H1 (cell line): Measurements from ENCODE around the gene TPD52L2. TPM values are rescaled to one million over a fixed set of nuclear protein-coding genes. Genes with fewer than 3 reads are reported as not detected.
A peak's percentile ranks its signal among the peaks of the same experiment; 100 is the strongest.

ENCODE experiments used
- CTCF ChIA-PET: fragments of 300-600 bp; sonication (Branson Sonifier 250); formaldehyde crosslinking; loops from one replicate; lab custom pipeline; 2021; ENCODE audit not compliant: partially characterized antibody; lab: Charles Lee
- POLR2A ChIA-PET: fragments of 300-600 bp; sonication (Branson Sonifier 250); formaldehyde crosslinking; loops from one replicate; lab custom pipeline; 2021; ENCODE audit warnings: inconsistent platforms; ENCODE audit not compliant: partially characterized antibody; lab: Charles Lee
- DNase-seq, 2 experiments: peaks; one replicate each; pipeline versions ENCODE4 v3.0.0 to v3.0.0-alpha.2; 2010 to 2022; ENCODE audit warnings: low spot score in 2 of 2, low read depth in 1 of 2, mixed read lengths in 1 of 2
- FAIRE-seq: peaks from 2 replicates; lab custom pipeline; 2011; peaks lifted over from hg19 to GRCh38; lab: Jason Lieb, UNC
- H2AFZ ChIP-seq: 2 replicates; pipeline ENCODE4 v1.8.1; 2012; ENCODE audit warnings: low read length, inconsistent platforms
- H2AK5ac ChIP-seq: 2 replicates; pipeline ENCODE4 v1.6.1; 2013; ENCODE audit warnings: low read depth, low read length
- H2BK120ac ChIP-seq: replicated peaks from 2 replicates; pipeline ENCODE3; 2013; ENCODE audit warnings: low read depth, low read length, inconsistent platforms
- H2BK12ac ChIP-seq: 2 replicates; pipeline ENCODE4 v1.6.1; 2013; ENCODE audit warnings: low read depth, low read length
- H2BK15ac ChIP-seq: 2 replicates; pipeline ENCODE4 v1.6.1; 2013; ENCODE audit warnings: low read length
- H2BK20ac ChIP-seq: 2 replicates; pipeline ENCODE4 v1.6.1; 2013; ENCODE audit warnings: low read length
- H2BK5ac ChIP-seq: 2 replicates; pipeline ENCODE4 v1.6.1; 2013; ENCODE audit warnings: low read depth, low read length
- H3K14ac ChIP-seq: 2 replicates; pipeline ENCODE4 v1.6.1; 2013; ENCODE audit warnings: inconsistent platforms; ENCODE audit not compliant: insufficient read length
- H3K18ac ChIP-seq: 2 replicates; pipeline ENCODE4 v1.6.1; 2013; ENCODE audit warnings: low read length; ENCODE audit errors: extremely low read depth
- H3K23ac ChIP-seq: 2 replicates; pipeline ENCODE4 v1.6.1; 2013; ENCODE audit warnings: inconsistent platforms; ENCODE audit not compliant: insufficient read length
- H3K23me2 ChIP-seq: 2 replicates; pipeline ENCODE4 v1.6.1; 2013; ENCODE audit warnings: low read depth, low read length
- H3K27ac ChIP-seq: 2 replicates; pipeline ENCODE4 v1.6.1; 2011; ENCODE audit warnings: low read depth, low read length, inconsistent platforms
- H3K27me3 ChIP-seq, 4 experiments: replicated peaks in 1 of 4; 1 replicate in 1 of 4; 2 replicates in 3 of 4; pipeline versions ENCODE4 v1.6.1 to v1.8.1; 2011 to 2013; ENCODE audit warnings: low read length in 3 of 4, mild to moderate bottlenecking in 3 of 4, inconsistent platforms in 2 of 4, mixed read lengths in 2 of 4, moderate library complexity in 1 of 4; ENCODE audit not compliant: control insufficient read depth in 3 of 4, insufficient read depth in 3 of 4; ENCODE audit errors: extremely low read depth in 1 of 4
- H3K36me3 ChIP-seq, 4 experiments: 2 replicates each; pipeline versions ENCODE4 v1.6.1 to v1.8.1; 2011 to 2013; ENCODE audit warnings: mild to moderate bottlenecking in 4 of 4, low read length in 3 of 4, moderate library complexity in 2 of 4, control low read depth in 1 of 4, inconsistent platforms in 1 of 4; ENCODE audit not compliant: insufficient read depth in 4 of 4, control insufficient read depth in 2 of 4
- H3K4ac ChIP-seq: replicated peaks from 2 replicates; pipeline ENCODE3; 2013; ENCODE audit warnings: low read length, low read depth, mixed read lengths, inconsistent platforms; ENCODE audit not compliant: insufficient read length
- H3K4me1 ChIP-seq, 4 experiments: replicated peaks in 1 of 4; 1 replicate in 1 of 4; 2 replicates in 3 of 4; pipeline versions ENCODE4 v1.6.1 to v1.8.1; 2011 to 2013; ENCODE audit warnings: low read length in 3 of 4, inconsistent platforms in 2 of 4, mixed read lengths in 1 of 4; ENCODE audit not compliant: insufficient read depth in 4 of 4, control insufficient read depth in 3 of 4
- H3K4me2 ChIP-seq, 2 experiments: 2 replicates each; pipeline versions ENCODE4 v1.6.1 to v1.8.1; 2011 to 2013; ENCODE audit warnings: low read depth in 2 of 2, low read length in 2 of 2, control low read depth in 1 of 2, inconsistent platforms in 1 of 2, mild to moderate bottlenecking in 1 of 2; ENCODE audit not compliant: insufficient read depth in 1 of 2
- H3K4me3 ChIP-seq, 4 experiments: fragments of 200-600, 300-600 bp in 1 of 4; sonication (generic), shearing (Covaris generic), sonication (Bioruptor Twin) in 1 of 4; 2 replicates each; pipeline versions ENCODE4 v1.5.1 to v1.8.1; 2011 to 2016; ENCODE audit warnings: low read length in 4 of 4, low read depth in 3 of 4, control low read depth in 2 of 4, inconsistent platforms in 2 of 4, mild to moderate bottlenecking in 2 of 4, mixed read lengths in 1 of 4, moderate library complexity in 1 of 4; ENCODE audit not compliant: insufficient read depth in 2 of 4; ENCODE audit errors: extremely low read depth in 1 of 4
- H3K56ac ChIP-seq: replicated peaks from 2 replicates; pipeline ENCODE3; 2013; ENCODE audit warnings: low read depth, mild to moderate bottlenecking, mixed read lengths, low read length, inconsistent platforms; ENCODE audit not compliant: insufficient read length
- H3K79me1 ChIP-seq: 2 replicates; pipeline ENCODE4 v1.6.1; 2013; ENCODE audit warnings: low read depth, low read length, control low read depth
- H3K79me2 ChIP-seq, 2 experiments: 2 replicates each; pipeline versions ENCODE4 v1.6.1 to v1.8.1; 2012 to 2013; ENCODE audit warnings: low read length in 2 of 2, mild to moderate bottlenecking in 2 of 2, inconsistent platforms in 1 of 2; ENCODE audit not compliant: insufficient read depth in 2 of 2, control insufficient read depth in 1 of 2
- H3K9ac ChIP-seq, 4 experiments: replicated peaks in 1 of 4; 1 replicate in 1 of 4; 2 replicates in 3 of 4; pipeline versions ENCODE4 v1.6.1 to v1.8.1; 2011 to 2013; ENCODE audit warnings: low read depth in 3 of 4, low read length in 3 of 4, control low read depth in 2 of 4, mild to moderate bottlenecking in 2 of 4, moderate library complexity in 2 of 4, inconsistent platforms in 1 of 4; ENCODE audit errors: extremely low read depth in 1 of 4
- H3K9me3 ChIP-seq, 2 experiments: 2 replicates each; pipeline versions ENCODE4 v1.6.1 to v1.8.1; 2012 to 2013; ENCODE audit warnings: mild to moderate bottlenecking in 2 of 2, moderate library complexity in 2 of 2, control low read depth in 1 of 2, inconsistent platforms in 1 of 2, low read depth in 1 of 2, low read length in 1 of 2, mixed read lengths in 1 of 2; ENCODE audit not compliant: insufficient read depth in 2 of 2
- H4K20me1 ChIP-seq, 2 experiments: replicated peaks in 1 of 2; 2 replicates each; pipeline versions ENCODE3 to v1.8.1; 2011 to 2013; ENCODE audit warnings: inconsistent platforms in 2 of 2, low read length in 2 of 2, mild to moderate bottlenecking in 1 of 2; ENCODE audit not compliant: insufficient read depth in 2 of 2, control insufficient read depth in 1 of 2
- H4K5ac ChIP-seq: 2 replicates; pipeline ENCODE4 v1.6.1; 2013; ENCODE audit warnings: low read length, low read depth, mixed read lengths, inconsistent platforms; ENCODE audit not compliant: insufficient read length
- H4K8ac ChIP-seq: 2 replicates; pipeline ENCODE4 v1.8.0; 2013; ENCODE audit warnings: mild to moderate bottlenecking, moderate library complexity, low read length, inconsistent platforms; ENCODE audit not compliant: insufficient read depth; ENCODE audit errors: extremely low read depth
- H4K91ac ChIP-seq: replicated peaks from 2 replicates; pipeline ENCODE3; 2013; ENCODE audit warnings: low read length, mixed read lengths, inconsistent platforms; ENCODE audit not compliant: insufficient read length
- KDM5A ChIP-seq: fragments of 200-600 bp; IDR thresholded peaks from 2 replicates; pipeline ENCODE4 v1.7.1; 2012; ENCODE audit warnings: mild to moderate bottlenecking, low read length, inconsistent platforms, mixed read lengths
- SIRT6 ChIP-seq: IDR thresholded peaks from one replicate; pipeline ENCODE4 v1.7.1; 2012; ENCODE audit warnings: low read length, inconsistent platforms
- SP2 ChIP-seq: IDR thresholded peaks from 2 replicates; pipeline ENCODE4 v1.6.1; 2012; ENCODE audit warnings: mild to moderate bottlenecking, low read length, inconsistent platforms
- ZNF274 ChIP-seq: IDR thresholded peaks from 2 replicates; pipeline ENCODE4 v1.7.0; 2012; ENCODE audit warnings: low read length, borderline replicate concordance; ENCODE audit errors: extremely low read depth
- WGBS, 2 experiments: shearing (Covaris generic) in 1 of 2; methylation state at CpG; one replicate each; pipeline versions ENCODE4 v1.1.6 to v1.1.7; 2013 to 2015; ENCODE audit warnings: low lambda C conversion rate in 2 of 2, mixed read lengths in 2 of 2, inconsistent platforms in 1 of 2, low coverage in 1 of 2, missing lambda C conversion rate in 1 of 2; ENCODE audit not compliant: insufficient replicate concordance in 2 of 2, insufficient coverage in 1 of 2, insufficient read length in 1 of 2; ENCODE audit errors: extremely low coverage in 1 of 2, missing lambda C conversion rate in 1 of 2; 5-methylcytosine and 5-hydroxymethylcytosine counted together
- polyA plus RNA-seq, 7 experiments: library from polyadenylated mRNA; depleted of rRNA in 3 of 7; stranded (reverse) in 5 of 7; unstranded in 2 of 7; fragments of >200 nt in 5 of 7; fragments of 200-250 nt in 2 of 7; gene quantifications; 1 replicate in 5 of 7; 2 replicates in 1 of 7; 4 replicates in 1 of 7; pipeline versions ENCODE4 v1.2.1 to v1.2.3, GENCODE V29; 2011 to 2013; ENCODE audit warnings: missing spikeins in 2 of 7, mixed read lengths in 2 of 7
- total RNA-seq: library from RNA; stranded (reverse); fragmentation: NEBNext Ultra II Directional; extraction: Animal tissue kit (Norgen Biotek cat#: 25700); gene quantifications from 2 replicates; pipeline ENCODE4 v1.2.1, GENCODE V29; 2021
- TF ChIP-seq, protein P1 (sequence below): IDR thresholded peaks from 2 replicates; pipeline ENCODE4 v1.6.1; 2011; ENCODE audit warnings: low read depth, mild to moderate bottlenecking, low read length; ENCODE audit not compliant: insufficient read depth

TPD52L2 gene
- total and polyA plus RNA-seq, 2 of the 8 experiments (the other 6 are each of a cell fraction or from before 2014, with no cell fraction given), result 77.1 to 80.2 TPM

GRCh38 chr20:63939061-63939935 is 74.2 kb downstream of the TPD52L2 start:
- H2BK120ac ChIP-seq, result no peak overlapping the region
- H4K5ac ChIP-seq, result no peak overlapping the region
- no peak overlapping the region for H2BK20ac ChIP-seq
- H3K18ac ChIP-seq, result peak overlapping the region; percentile 60
- peaks cover 3 to 16% (median 9%) of the 10 kb centered on the region in 4 experiments; a peak in 4 of 8 replicates for H3K36me3 ChIP-seq
- peak overlapping the region; percentile 42; the same call in 1 of the 2 replicates for H4K8ac ChIP-seq
- no peak overlapping the region for H3K56ac ChIP-seq
- peak overlapping the region in 3 of 4 experiments; percentile 26 to 53 (median 42); a peak in 5 of 7 replicates for H3K9ac ChIP-seq
- no peak overlapping the region for H3K4ac ChIP-seq
- no peaks in the 10 kb centered on the region for H3K79me2 ChIP-seq
- no peak overlapping the region for H3K23ac ChIP-seq
- TF ChIP-seq ZNF274 (no peak), SIRT6 (no peak), KDM5A (no peak), SP2 (no peak)
- TF ChIP-seq, protein P1, sequence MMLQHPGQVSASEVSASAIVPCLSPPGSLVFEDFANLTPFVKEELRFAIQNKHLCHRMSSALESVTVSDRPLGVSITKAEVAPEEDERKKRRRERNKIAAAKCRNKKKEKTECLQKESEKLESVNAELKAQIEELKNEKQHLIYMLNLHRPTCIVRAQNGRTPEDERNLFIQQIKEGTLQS, result no peak
- TF ChIP-seq, all 59 proteins: peak for 0
- Histone ChIP-seq H3K27ac (no peak overlapping the region), H2BK5ac (0 out of 2 replicates have a peak overlapping the region, but pooled peaks have one; percentile 24), H3K79me1 (no peaks in the 10 kb centered on the region), H3K14ac (no peak overlapping the region), H3K23me2 (peaks cover 12% of the 10 kb centered on the region), H3K9me3 (no peaks in the 10 kb centered on the region), H2BK12ac (no peak overlapping the region), H3K4me3 (peak overlapping the region; percentile 52 to 65 (median 57)), H4K91ac (peak overlapping the region; percentile 81), H2AFZ (no peak overlapping the region), H4K20me1 (peaks cover 4 to 24% of the 10 kb centered on the region in 2 experiments), H3K27me3 (no peaks in the 10 kb centered on the region), H3K4me2 (peak overlapping the region; percentile 73 to 98), H2AK5ac (no peak overlapping the region; the same call in 1 of the 2 replicates), H2BK15ac (no peak overlapping the region), H3K4me1 (peaks cover 0 to 28% (median 13%) of the 10 kb centered on the region in 4 experiments; a peak in 6 of 7 replicates)
- POLR2A ChIA-PET, result interaction anchor here (0.6 to 7.8 kb wide), 7 partner anchors 14 to 217 kb away, joined by 3 to 68 read pairs (median 5); partner anchors contain the start of gene UCKL1
- no peak for FAIRE-seq
- no peak for DNase-seq
- WGBS, 2 experiments, result 27% methylated on average over 18 of the region's 33 CpGs; no CpG with 5 or more reads in 1 of the 2 experiments
- CTCF ChIA-PET, result interaction anchor here (0.6 to 5.4 kb wide), 6 partner anchors 16 to 241 kb away, joined by 3 to 28 read pairs (median 3); partner anchors contain the start of gene LIME1
